LNCAP (cell line): ENCODE results near the gene CDKN2D.

Source experiments
- CTCF ChIP-seq: fragments of 450-650 bp; IDR thresholded peaks from 2 replicates; pipeline ENCODE4 v1.5.1; 2017; ENCODE audit warnings: mild to moderate bottlenecking

The CDKN2D gene

GRCh38 chr19:10587022-10587838, 18.5 kb upstream of the CDKN2D start, which contains the start of gene AP1M2:
AP1M2 (minus strand) TSS chr19:10587312; CDS start chr19:10587231, 81 bp downstream.
- TF ChIP-seq CTCF, result no peak

- no peak for TF ChIP-seq CTCF
These were observed 17.6 kb upstream of the CDKN2D start for GRCh38 chr19:10586396-10586795.

- TF ChIP-seq CTCF, result no peak
These were observed 14.4 kb upstream of the CDKN2D start for GRCh38 chr19:10583036-10583776.

GRCh38 chr19:10582091-10582490, 13.3 kb upstream of the CDKN2D start:
- no peak for TF ChIP-seq CTCF

GRCh38 chr19:10580979-10581631, 12.3 kb upstream of the CDKN2D start:
- TF ChIP-seq CTCF, result peak; percentile 95

- TF ChIP-seq CTCF, result no peak
These were observed 9.2 kb upstream of the CDKN2D start for GRCh38 chr19:10577951-10578350.

- no peak for TF ChIP-seq CTCF
These were observed 6.4 kb upstream of the CDKN2D start for GRCh38 chr19:10575011-10575716.
